H1 (cell line): ENCODE results near the gene BAK1. TPM values are rescaled to one million over a fixed set of nuclear protein-coding genes. Genes with fewer than 3 reads are reported as not detected.

Experiments used
- CEBPB ChIP-seq: IDR thresholded peaks from 2 replicates; pipeline ENCODE4 v1.6.1; 2012; ENCODE audit warnings: low read depth, low read length
- CHD1 ChIP-seq: IDR thresholded peaks from 2 replicates; pipeline ENCODE4 v1.6.1; 2012; ENCODE audit warnings: low read depth, low read length, improper control_type of control experiment
- CHD7 ChIP-seq: fragments of 300-600 bp; sonication (generic); IDR thresholded peaks from 2 replicates; pipeline ENCODE4 v1.7.1; 2012; ENCODE audit warnings: low read length, moderate library complexity, mild to moderate bottlenecking, inconsistent platforms; ENCODE audit not compliant: insufficient replicate concordance
- CREB1 ChIP-seq: IDR thresholded peaks from 2 replicates; pipeline ENCODE4 v1.6.1; 2012; ENCODE audit warnings: inconsistent platforms
- CTBP2 ChIP-seq: IDR thresholded peaks from 2 replicates; pipeline ENCODE4 v1.7.0; 2011; ENCODE audit warnings: borderline replicate concordance, mild to moderate bottlenecking, moderate library complexity, mixed read lengths, low read length; ENCODE audit not compliant: insufficient read depth, insufficient read length
- NANOG ChIP-seq: IDR thresholded peaks from 2 replicates; pipeline ENCODE4 v1.6.1; 2011; ENCODE audit warnings: low read length, low read depth, mild to moderate bottlenecking, inconsistent platforms; ENCODE audit not compliant: insufficient read depth, poor library complexity, severe bottlenecking
- PHF8 ChIP-seq: fragments of 200-600 bp; sonication (generic); conservative IDR thresholded peaks from 2 replicates; pipeline ENCODE4 v1.7.1; 2012; ENCODE audit warnings: low read depth, mild to moderate bottlenecking, inconsistent platforms, low read length, moderate library complexity
- SUZ12 ChIP-seq: fragments of 200-600 bp; sonication (generic); IDR thresholded peaks from 2 replicates; pipeline ENCODE4 v1.6.1; 2012; ENCODE audit warnings: mild to moderate bottlenecking, inconsistent platforms, low read length, moderate library complexity, mixed read lengths
- TAF1 ChIP-seq: IDR thresholded peaks from 2 replicates; pipeline ENCODE4 v1.6.1; 2011; ENCODE audit warnings: mild to moderate bottlenecking, low read depth, low read length
- TBP ChIP-seq: IDR thresholded peaks from 2 replicates; pipeline ENCODE4 v1.6.1; 2011; ENCODE audit warnings: low read depth, low read length, improper control_type of control experiment
- TCF12 ChIP-seq: IDR thresholded peaks from 2 replicates; pipeline ENCODE4 v1.6.1; 2011; ENCODE audit warnings: low read depth, mild to moderate bottlenecking, low read length
- polyA plus RNA-seq, 7 experiments: library from polyadenylated mRNA; depleted of rRNA in 3 of 7; stranded (reverse) in 5 of 7; unstranded in 2 of 7; fragments of >200 nt in 5 of 7; fragments of 200-250 nt in 2 of 7; gene quantifications; 1 replicate in 5 of 7; 2 replicates in 1 of 7; 4 replicates in 1 of 7; pipeline versions ENCODE4 v1.2.1 to v1.2.3, GENCODE V29; 2011 to 2013; ENCODE audit warnings: missing spikeins in 2 of 7, mixed read lengths in 2 of 7
- total RNA-seq: library from RNA; stranded (reverse); fragmentation: NEBNext Ultra II Directional; extraction: Animal tissue kit (Norgen Biotek cat#: 25700); gene quantifications from 2 replicates; pipeline ENCODE4 v1.2.1, GENCODE V29; 2021

The BAK1 gene
- total and polyA plus RNA-seq, 2 of the 8 experiments (the other 6 are each of a cell fraction or from before 2014, with no cell fraction given) = 43.3 to 43.4 TPM

- TF ChIP-seq CHD7 = no peak
- TF ChIP-seq SUZ12 = no peak
- TF ChIP-seq TAF1 = peak; percentile 29; the same call in 1 of the 2 replicates
- TF ChIP-seq TBP = no peak; the same call in 1 of the 2 replicates
- no peak for TF ChIP-seq CREB1
- no peak for TF ChIP-seq CTBP2
- no peak for TF ChIP-seq PHF8
- TF ChIP-seq TCF12 = no peak
- TF ChIP-seq NANOG = no peak
- TF ChIP-seq CEBPB = no peak
- no peak for TF ChIP-seq CHD1
Measured at GRCh38 chr6:33621711-33622388, 41.8 kb upstream of the BAK1 start (continued).
